Vagina (tissue), 2 donors: Measurements from ENCODE around the gene STT3B.

Source experiments
- CTCF ChIP-seq, 3 experiments: fragments of 450-650 bp in 2 of 3; fragments of 200-600 bp in 1 of 3; sonication (generic) in 1 of 3; IDR thresholded peaks; one replicate each; pipeline ENCODE4 v1.5.1; 2017 to 2019; ENCODE audit warnings: antibody characterized with exemption in 3 of 3, mild to moderate bottlenecking in 2 of 3, moderate library complexity in 2 of 3
- POLR2A ChIP-seq, 2 donors: fragments of 450-650 bp; IDR thresholded peaks; one replicate each; pipeline ENCODE4 v1.6.1; 2017; ENCODE audit warnings: antibody characterized with exemption in 2 of 2, mild to moderate bottlenecking in 2 of 2, moderate library complexity in 2 of 2
- POLR2AphosphoS5 ChIP-seq, 2 donors: sonication (generic); formaldehyde crosslinking; IDR thresholded peaks; one replicate each; pipeline ENCODE4 v1.9.0; 2017; ENCODE audit warnings: antibody characterized with exemption in 2 of 2, mild to moderate bottlenecking in 2 of 2, low read depth in 1 of 2; ENCODE audit not compliant: insufficient read depth in 1 of 2

GRCh38 chr3:31490502-31490901 is 42.2 kb upstream of the STT3B start:
- no peak for TF ChIP-seq CTCF (IDR thresholded peaks at IDR 0.05)
- no peak for TF ChIP-seq POLR2AphosphoS5 (IDR thresholded peaks at IDR 0.05; ENCODE audit: insufficient read depth in 1 of 2, low read depth in 1 of 2)
- TF ChIP-seq POLR2A (IDR thresholded peaks at IDR 0.05), result no peak
